ENCODE results near the gene FUT3. TPM values are rescaled to one million over a fixed set of nuclear protein-coding genes. Genes with fewer than 3 reads are reported as not detected.

Gene FUT3
- total RNA-seq, 1 donor from 2014 or later: not detected

DNA sequence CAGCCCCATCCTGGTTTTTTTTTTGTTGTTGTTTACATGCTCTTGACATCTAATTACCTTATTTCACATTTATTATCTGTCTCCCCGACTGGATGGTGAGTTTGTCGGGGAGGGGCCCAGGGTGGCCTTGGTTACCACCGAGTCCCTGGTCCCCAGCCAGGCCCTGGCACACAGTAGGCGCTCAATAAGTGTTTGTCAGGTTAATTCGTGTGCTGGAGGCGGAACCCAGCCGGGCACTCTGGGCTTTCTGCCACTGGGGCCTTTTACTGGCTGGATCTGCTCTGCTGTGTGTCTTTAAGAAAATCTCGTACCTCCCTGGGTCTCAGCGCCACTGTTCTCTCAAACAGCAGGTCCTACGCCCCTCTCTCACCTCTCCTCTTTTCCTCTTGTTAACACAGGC lies 41.8 kb downstream of the FUT3 start:
- intact Hi-C loops (cut with DNase I): no loop called here
- ATAC-seq (ENCODE audit: poor library complexity) (no peak), DNase-seq (no peak)

DNA sequence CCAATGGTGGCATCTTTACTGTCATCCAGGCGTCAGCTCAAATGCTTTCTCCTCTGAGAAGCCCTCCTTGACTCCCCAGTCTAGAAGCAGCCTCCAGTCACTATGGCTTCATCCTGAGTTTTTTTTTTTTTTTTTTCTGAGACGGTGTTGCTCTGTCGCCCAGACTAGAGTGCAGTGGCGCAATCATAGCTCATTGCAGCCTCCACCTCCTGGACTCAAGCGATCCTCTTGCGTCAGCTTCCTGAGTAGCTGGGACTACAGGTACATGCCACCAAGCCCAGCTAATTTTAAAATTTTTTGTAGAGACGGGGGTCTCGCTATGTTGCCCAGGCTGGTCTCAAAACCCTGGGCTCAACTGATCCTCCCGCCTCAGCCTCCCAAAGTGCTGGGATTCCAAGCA lies 42.2 kb downstream of the FUT3 start:
- DNase-seq (no peak), ATAC-seq (ENCODE audit: poor library complexity) (no peak)
- intact Hi-C loops (cut with DNase I): no loop called here

DNA sequence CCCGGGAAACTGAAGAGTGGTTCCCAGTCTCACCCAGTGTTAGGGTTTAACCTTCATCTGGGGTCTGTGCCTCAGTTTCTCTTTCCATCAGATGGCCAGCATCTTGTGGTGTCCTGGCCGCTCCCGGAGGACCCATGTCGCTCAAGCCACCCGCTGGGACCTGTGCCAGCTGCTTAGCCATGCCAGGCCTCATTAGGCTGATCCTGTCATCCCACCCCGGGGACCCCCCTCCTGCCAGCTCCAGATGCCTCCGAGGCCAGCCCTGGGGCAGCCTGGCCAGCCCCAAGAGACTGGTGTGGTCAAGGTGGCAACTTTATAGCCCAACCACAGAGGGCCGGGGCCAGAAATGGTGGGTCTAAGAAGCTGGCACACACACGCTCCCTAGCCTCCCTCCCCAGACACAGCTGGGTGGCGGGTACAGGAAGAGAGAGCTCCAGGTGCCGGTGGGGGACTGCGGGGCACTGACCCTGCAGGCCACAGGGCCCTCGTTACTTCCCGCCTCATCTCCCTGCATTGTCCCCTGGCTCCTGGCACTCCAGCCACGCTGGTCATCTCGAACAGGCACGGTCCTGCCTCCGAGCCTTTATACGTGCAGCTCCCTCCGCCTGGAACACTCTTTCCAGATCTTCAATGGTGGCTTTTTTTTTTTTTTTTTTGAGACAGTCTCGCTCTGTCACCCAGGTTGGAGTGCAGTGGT lies 43.0 kb downstream of the FUT3 start:
- intact Hi-C loops (cut with DNase I): no loop called here
- DNase-seq: no peak
- ATAC-seq (ENCODE audit: poor library complexity): no peak

DNA sequence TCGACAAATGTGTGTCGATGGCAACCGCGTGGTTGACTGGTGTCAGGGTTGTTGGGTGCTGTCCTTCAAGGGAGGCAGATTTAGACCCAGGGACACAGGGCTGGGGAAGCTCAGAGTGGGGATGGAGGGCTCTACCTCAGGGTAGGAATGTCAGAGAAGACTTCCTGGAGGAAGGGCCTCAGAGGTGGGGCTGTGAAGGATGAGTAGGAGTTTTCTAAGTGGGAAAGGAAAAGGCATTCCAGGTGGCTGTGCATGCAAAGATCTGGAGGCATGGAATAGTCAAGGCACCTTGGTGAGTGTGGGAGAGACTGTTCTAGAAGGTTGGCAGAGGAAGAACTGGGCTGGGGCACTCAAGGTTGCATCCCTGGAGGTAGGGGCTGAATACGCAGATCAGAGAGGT lies 44.3 kb downstream of the FUT3 start:
- DNase-seq: no peak
- no peak for ATAC-seq (ENCODE audit: poor library complexity)
- intact Hi-C loops (cut with DNase I): no loop called here

DNA sequence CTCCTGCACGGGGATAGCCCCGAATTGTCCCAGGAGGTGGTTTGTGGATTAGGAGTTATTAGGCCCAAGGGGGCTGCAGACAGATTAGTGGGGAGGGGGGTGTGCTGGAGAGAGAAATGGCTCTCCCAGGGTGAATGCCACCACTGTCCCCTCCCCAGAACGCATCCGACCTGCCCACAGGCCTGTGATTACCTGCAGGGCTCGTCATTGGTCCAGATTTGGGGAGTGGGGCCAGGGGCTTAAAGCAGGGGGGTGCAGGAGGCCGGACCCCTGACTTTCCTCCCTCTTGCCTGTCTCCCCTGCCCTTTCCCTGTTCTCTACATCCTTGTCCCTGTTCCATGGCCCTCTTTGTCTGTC lies 45.1 kb downstream of the FUT3 start:
- intact Hi-C loops (cut with DNase I): no loop called here
- ATAC-seq (ENCODE audit: poor library complexity): no peak
- DNase-seq: no peak

DNA sequence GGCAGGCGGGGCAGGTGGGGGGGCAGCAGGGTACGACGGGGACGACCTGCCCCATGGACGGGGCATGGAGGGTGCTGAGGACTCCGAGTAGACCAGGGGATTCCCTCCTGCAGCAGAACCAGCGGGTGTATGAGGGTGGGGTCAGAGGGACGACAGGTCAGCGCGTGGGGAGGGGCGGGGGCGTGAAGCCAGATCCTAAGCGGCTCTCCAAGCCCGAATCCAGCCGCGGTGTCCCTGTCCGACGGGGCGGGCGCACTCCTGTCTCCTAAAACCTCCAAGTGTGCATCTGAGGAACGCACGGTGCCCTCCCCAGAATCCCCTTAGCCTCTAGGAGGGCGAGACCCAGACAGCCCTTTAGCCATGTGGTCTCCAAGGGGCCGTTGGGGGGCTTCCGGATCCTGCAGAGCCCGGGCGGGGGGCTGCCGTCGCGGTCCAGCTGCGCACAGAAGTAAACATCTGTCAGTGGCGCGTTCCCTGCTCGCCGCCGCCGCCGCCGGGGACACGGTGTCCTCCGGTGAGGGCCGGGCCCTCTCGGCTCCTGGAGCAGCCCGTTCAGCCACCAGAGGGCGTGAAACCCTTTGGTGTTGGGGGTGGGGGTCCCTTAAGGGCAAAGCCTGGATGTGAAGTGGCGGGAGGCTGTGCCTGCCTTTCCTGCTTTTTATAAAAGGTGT lies 45.7 kb downstream of the FUT3 start:
- DNase-seq (peak; percentile 76), ATAC-seq (ENCODE audit: poor library complexity) (peak; percentile 76)
- intact Hi-C loops (cut with DNase I): no loop called here

DNA sequence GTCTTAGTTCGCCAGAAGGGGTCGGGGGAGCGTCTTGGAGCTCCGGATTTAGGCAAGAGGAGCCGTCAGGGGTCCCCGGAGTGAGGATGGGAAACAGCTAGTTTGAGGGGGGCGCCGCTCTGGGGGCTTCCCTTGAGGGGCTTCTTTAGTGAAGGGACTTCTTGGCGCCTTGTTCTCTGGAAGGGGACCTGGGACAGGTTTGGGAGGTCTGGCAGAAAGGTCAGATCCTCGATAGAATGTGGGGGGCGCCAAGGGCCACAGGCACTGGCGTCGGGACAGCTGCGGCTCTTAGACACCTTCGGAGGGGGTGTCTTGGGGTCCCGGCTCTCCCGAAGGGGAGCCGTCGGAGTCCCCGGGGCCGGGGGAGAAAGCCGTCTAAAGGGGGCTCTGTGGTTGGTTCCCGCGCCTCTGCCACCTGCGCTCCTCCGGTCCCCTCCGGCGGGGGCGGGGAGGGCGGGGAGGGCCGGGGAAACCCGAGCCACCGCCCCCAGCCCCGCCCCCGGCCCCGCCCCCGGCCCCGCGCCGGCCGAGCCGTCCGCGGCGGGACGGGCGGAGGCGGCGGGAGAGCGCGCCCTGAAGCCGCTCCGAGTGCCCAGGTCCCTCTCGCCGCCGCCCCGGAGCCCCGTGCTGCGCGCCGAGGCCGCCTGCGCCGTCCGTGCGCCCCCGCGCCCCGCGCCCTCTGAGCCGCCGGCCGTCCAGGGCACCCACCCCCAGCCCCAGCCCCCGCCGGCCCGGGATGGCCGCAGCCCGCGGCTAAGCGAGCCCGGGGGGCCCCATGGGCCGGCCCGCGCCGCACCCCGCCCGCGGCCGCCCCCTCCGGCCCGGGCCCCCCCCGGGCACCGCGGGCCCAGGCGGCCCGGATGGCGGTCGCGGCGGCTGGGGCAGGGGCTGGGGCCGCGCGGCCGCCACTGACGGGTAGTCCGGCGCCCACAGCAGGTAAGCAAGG lies 46.5 kb downstream of the FUT3 start, which contains the start of gene NRTN:
Gene NRTN (plus strand): TSS at position 552 of the 946 bp plus-strand sequence. CDS start 19,099 bp downstream, outside the sequence.
- intact Hi-C loops (cut with DNase I): loop anchor here (5.0 kb wide), 1 partner anchor 88 kb away; no protein-coding TSS in a partner anchor
- DNase-seq: no peak

DNA sequence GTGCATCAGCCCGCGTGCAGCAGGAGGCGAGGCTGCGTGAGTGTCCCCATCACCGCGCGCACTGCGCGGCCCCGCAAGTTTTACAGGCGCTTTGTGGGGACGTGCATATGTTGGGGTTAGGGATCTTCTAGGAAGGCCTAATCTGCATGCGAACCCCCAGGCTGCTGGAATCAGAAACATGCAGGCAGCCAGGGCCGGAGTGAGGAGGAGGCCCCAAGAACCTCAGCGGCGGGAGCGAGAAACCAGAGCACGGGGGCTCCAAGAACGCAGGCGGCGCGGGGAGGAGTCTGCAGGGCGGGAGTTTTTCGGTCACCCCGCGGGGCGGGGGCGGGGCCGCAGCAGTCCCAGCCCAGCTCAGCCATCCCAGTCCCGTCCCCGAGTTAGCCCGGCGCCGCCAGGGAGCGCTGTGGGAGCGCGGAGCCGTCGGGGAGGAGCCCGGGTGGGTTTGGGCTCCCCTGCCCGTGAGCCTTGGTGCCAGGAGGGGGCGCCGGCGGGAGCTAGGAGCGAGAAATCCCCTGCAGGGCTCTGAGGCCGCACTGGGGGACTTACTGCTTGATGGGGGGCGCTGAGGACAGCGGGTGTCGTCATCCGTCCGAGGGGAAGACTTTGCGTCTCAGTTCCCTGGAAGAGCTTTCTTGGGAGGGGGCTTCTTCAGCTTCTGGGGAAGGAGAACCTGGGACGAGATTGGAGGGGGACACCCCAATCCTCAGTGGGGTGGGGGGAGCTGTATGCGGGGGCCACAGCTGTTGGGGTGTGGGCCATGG lies 47.3 kb downstream of the FUT3 start:
- intact Hi-C loops (cut with DNase I): loop anchor here (5.0 kb wide), 1 partner anchor 88 kb away; no protein-coding TSS in a partner anchor
- peak; percentile 91 for DNase-seq
- ATAC-seq (ENCODE audit: poor library complexity): peak; percentile 89

More for the DNA sequence above, 46.5 kb downstream of the FUT3 start, which contains the start of gene NRTN:
- ATAC-seq (ENCODE audit: poor library complexity): peak; percentile 70

DNA sequence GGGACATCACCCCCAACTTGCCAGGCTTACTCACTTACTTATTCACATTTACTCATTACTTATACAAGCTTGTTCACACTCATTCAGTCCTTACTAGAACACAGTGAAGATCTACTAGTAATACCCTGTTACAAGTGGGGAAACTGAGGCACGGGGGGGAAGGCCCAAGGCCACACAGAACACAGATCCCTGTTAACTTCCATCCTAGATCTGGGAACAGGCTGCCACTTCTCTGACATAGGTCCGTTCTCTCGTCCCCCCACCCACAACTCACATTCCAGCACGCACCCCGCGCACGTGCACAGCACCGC lies 47.9 kb downstream of the FUT3 start:
- DNase-seq (no peak), ATAC-seq (ENCODE audit: poor library complexity) (no peak)
- intact Hi-C loops (cut with DNase I): loop anchor here (5.0 kb wide), 1 partner anchor 89 kb away; no protein-coding TSS in a partner anchor

DNA sequence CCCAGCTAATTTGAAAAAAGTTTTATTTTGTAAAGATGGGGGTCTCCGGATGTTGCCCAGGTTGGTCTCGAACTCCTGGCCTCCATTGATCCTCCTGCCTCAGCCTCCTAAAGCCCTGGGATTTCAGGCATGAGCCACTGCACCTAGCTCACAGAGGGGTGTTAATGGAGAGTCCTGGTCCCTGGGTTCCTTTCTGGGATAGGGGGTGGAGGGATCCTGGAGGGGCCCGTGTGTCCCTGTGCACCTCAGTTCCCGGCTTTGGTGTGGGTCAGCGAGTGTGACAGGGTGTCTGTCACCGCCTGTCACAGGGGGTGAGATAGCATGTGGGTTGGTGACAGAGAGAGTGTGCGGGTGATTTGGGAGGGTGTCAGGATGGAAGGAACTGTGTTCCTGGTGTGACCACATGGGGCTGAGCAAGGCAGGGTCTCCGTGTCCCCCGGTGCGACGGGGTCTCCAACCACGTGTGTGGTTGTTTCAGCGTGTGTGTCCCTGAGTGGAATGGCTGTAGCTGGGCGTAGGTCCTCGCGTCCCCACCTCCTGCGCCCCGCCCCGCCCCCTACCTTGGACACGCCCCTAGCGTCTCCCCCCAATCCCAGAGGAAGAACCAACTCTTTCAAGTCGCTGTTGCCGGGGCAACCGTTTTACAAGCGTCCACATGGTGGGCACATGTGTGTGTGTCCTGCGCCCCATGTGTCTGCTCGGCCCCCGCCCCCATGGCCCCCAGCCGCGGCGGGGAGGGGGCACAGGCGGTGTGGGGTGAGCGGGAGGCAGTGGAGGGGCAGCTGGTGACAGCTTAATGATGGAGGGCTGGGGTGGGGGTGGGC lies 49.2 kb downstream of the FUT3 start:
- intact Hi-C loops (cut with DNase I): loop anchor here (5.0 kb wide), 1 partner anchor 90 kb away; no protein-coding TSS in a partner anchor
- DNase-seq: no peak
- no peak for ATAC-seq (ENCODE audit: poor library complexity)

DNA sequence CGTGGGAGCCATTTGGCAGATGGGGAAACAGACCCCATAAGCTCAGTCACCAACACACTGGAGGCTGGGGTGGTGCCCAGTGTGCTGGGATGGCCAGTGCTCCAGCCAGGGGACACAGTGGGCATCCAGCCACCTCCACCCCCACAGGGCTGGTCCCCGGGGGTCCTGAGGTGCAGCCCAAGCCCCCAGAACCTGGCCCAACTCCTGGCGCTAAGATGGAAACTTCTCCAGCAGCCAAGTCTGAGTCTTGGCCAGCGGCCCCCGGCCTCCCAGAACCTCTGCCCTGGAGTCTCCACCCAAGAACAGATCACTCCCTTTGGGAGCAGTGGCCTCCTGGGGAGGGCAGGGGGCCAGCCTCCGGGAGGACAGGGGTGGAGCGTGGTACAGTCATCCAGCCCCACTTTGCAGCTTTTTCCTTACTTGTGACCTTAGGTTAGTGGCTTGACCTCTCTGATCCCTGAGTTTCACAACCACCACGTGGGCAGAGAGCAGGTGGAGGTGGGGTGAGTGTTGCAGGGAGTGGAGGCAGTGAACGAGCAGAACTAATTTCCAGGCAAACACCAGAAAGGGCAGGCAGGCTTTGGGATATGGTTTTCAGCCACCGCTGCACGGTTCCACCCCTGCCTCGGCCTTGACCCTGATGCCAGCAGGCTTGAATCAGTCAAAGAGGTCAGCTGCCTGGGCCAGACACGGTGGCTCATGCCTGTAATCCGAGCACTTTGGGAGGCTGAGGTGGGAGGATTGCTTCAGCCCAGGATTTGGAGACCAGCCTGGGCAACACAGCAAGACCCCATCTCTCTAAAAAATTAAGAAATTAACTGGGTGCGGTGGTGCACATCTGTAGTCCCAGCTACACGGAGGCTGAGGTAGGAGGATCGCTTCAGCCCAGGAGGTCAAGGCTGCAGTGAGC lies 50.6 kb downstream of the FUT3 start:
- intact Hi-C loops (cut with DNase I): loop anchor here (5.0 kb wide), 1 partner anchor 92 kb away; no protein-coding TSS in a partner anchor
- no peak for DNase-seq
- no peak for ATAC-seq (ENCODE audit: poor library complexity)

DNA sequence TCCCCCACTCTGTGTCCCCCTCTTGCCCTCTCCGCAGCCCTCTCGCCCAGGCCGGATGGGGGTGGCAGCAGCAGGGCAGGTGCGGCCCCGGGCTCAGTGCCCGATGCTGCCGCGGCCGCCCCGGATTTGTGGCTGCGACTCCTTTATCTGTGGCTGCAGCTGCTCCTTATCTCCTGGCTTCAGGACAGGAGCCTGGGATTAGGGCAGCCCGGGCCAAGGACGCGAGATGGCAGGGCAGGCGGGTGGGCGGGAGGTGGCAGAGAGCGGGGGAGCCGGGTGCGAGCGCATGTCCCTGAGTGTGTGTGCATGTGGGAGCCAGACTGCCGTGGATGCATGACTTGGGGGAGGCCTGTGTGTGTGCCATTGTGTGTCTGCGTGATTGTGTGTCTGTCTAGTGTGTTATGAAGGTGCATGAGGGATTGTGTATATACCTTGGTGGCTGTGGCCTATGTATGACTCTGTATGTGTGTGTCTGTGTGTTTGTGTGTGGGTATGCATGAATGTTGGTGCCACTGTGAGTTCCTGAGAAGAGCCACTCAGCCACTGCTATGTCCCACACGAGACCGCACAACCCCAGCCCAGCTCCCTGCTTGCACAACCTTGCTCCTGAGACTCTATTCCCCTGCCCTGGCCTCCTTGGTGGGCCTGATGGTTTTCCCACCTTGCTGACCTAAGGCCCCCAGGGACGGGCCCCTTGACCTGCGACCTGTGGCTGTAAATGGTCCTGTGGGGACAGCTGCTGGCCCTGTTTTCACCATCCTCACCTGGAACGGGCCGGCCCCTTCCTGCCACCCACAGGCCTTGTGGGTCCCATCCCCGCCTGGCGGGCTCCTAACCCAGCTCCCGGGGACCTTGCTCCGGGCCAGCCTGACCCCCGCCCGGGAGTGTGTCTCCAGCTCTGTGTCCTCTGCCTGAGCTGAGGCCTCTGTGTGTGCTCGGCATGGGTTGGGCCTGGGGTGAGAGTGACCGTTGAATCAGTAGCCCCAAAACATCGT lies 51.7 kb downstream of the FUT3 start:
- intact Hi-C loops (cut with DNase I): loop anchor here (5.0 kb wide), 1 partner anchor 93 kb away; no protein-coding TSS in a partner anchor
- ATAC-seq (ENCODE audit: poor library complexity) (peak; percentile 67), DNase-seq (peak; percentile 73)

DNA sequence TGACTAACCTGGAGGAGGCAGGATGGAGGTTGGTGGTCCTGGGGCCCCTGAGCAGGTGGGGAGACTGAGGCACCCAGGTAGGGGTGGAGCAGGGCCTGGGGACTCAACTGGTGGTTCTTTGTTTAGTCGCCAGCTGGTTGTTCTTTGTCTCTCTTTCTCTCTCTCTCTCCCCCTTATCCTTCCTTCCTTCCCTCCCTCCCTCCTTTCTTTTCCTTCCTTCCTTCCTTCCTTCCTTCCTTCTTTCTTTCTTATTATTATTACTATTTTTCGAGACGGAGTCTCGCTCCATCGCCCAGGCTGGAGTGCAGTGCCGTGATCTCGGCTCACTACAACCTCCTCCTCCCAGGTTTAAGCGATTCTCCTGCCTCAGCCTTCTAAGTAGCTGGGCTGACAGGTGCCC lies 53.0 kb downstream of the FUT3 start:
- ATAC-seq (ENCODE audit: poor library complexity) (no peak), DNase-seq (no peak)
- intact Hi-C loops (cut with DNase I): no loop called here

DNA sequence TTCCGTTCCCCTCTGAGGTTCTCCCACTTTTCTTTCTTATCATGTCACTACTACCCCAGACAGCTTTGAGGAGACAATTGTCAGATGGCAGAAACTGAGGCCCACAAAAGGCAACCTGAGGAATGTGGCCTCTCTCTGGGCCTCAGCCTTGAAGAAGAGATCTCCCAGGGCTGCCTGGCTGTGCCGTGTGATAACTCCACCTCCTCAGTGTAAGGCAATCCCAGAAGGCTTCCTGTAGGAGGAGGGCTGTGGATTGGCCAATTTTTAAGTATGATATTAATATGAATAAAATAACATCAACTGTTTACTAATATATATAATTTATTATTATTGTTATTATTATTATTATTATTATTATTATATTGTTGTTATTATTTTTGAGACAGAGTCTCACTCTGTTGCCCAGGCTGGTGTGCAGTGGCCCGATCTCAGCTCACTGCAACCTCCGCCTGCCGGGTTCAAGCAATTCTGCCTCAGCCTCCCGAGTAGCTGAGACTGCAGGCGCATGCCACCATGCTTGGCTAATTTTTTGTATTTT lies 55.8 kb downstream of the FUT3 start:
- intact Hi-C loops (cut with DNase I): no loop called here
- ATAC-seq (ENCODE audit: poor library complexity) (no peak), DNase-seq (no peak)

DNA sequence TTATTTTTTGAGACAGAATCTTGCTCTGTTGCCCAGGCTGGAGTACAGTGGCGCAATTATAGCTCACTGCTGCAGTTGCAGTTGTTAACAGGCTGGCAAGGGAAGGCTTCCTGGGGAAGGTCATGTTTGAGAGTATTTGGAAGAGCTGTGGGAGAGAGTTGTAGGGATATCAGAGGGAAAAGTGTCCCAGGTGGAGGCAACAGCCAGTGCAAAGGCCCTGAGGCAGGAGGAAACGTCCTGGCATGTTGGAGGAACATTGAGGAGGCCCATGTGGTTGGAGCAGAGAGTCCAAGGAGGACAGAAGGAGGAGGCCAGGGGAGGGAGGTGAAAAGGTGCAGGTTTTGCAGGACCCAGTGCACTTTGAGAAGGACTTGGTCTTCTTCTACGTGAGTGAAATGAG lies 58.1 kb downstream of the FUT3 start:
- intact Hi-C loops (cut with DNase I): no loop called here
- no peak for DNase-seq
- no peak for ATAC-seq (ENCODE audit: poor library complexity)
